ENCODE results near the gene GYS2. TPM values are rescaled to one million over a fixed set of nuclear protein-coding genes. Genes with fewer than 3 reads are reported as not detected.

The GYS2 gene
- total and polyA plus RNA-seq, 3 donors from 2014 or later = not detected

- intact Hi-C loops (cut with DNase I; ENCODE audit: low total_unique reads) = no loop called here
- DNase-seq = no peak
- no peak for TF ChIP-seq CTCF (IDR thresholded peaks at IDR 0.05)
- no peak for TF ChIP-seq POLR2A (IDR thresholded peaks at IDR 0.05)
- H3K27ac ChIP-seq = no peak overlapping the region
- 85 to 91% methylated on average over 4 of the region's 4 CpGs for WGBS, 2 donors
- no peaks in the 10 kb centered on the region for H3K27me3 ChIP-seq
- no peaks in the 10 kb centered on the region for H3K9me3 ChIP-seq
- H3K36me3 ChIP-seq (ENCODE audit: low read depth, missing control alignments) = no peaks in the 10 kb centered on the region
- H3K4me1 ChIP-seq = no peaks in the 10 kb centered on the region
- no peak overlapping the region for H3K4me3 ChIP-seq
These were observed 21.1 kb downstream of the GYS2 start for GRCh38 chr12:21583587-21583986.

DNA sequence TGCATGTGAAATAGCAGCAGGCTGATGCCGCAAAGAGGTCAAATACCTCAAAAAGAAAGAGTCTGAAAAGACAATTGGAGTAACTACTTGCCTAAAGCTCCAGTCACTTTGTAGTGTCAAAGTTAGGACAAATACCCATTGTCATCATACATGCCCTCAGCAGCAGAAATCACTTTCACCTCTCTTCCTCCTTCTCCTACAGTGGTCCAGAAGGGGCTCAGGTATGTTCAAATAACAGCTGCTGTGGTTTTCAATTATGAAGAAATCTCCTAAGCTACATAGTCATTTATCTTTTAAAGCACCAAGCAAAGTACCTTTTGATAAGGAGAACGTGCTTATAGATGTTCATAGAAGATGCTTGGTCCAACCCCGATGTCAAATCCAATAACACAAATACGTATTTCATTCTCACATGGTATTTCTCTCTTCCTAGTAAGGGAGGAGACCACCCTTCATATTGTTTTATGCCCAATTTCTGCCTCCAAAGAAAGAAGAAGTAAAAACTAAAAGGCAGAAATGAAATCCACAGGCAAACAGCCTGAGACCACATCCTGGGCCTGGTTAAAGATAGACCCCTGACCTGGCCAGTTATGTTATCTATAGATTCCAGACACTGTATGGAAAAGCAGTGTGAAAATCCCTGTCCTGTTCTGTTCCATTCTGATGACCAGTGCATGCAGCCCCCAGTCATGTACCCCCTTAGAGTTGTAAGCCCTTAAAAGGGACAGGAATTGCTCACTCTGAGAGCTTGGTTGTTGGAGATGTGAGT lies 23.7 kb downstream of the GYS2 start:
- no peak for DNase-seq
- Histone ChIP-seq H3K4me3 (no peak overlapping the region), H3K9me3 (no peaks in the 10 kb centered on the region), H3K36me3 (ENCODE audit: low read depth, missing control alignments) (no peaks in the 10 kb centered on the region), H3K27me3 (no peaks in the 10 kb centered on the region), H3K4me1 (no peaks in the 10 kb centered on the region), H3K27ac (no peak overlapping the region)
- intact Hi-C loops (cut with DNase I; ENCODE audit: low total_unique reads) = no loop called here
- TF ChIP-seq CTCF (IDR thresholded peaks at IDR 0.05) = no peak
- no peak for TF ChIP-seq POLR2A (IDR thresholded peaks at IDR 0.05)
- 82 to 91% methylated on average over 4 of the region's 4 CpGs for WGBS, 2 donors

- no peak for DNase-seq
- Histone ChIP-seq H3K9me3 (no peaks in the 10 kb centered on the region), H3K4me1 (no peaks in the 10 kb centered on the region), H3K27ac (no peak overlapping the region), H3K27me3 (no peaks in the 10 kb centered on the region), H3K36me3 (ENCODE audit: low read depth, missing control alignments) (no peaks in the 10 kb centered on the region), H3K4me3 (no peak overlapping the region)
- no peak for TF ChIP-seq CTCF (IDR thresholded peaks at IDR 0.05)
- TF ChIP-seq POLR2A (IDR thresholded peaks at IDR 0.05) = no peak
- intact Hi-C loops (cut with DNase I; ENCODE audit: low total_unique reads) = no loop called here
- 94 to 96% methylated on average over 1 of the region's 1 CpG for WGBS, 2 donors
These were observed 27.1 kb downstream of the GYS2 start for GRCh38 chr12:21577516-21577915.

- intact Hi-C loops (cut with DNase I; ENCODE audit: low total_unique reads) = no loop called here
- H3K27ac ChIP-seq = no peak overlapping the region
- no peaks in the 10 kb centered on the region for H3K27me3 ChIP-seq
- no peak for TF ChIP-seq CTCF (IDR thresholded peaks at IDR 0.05)
- no peak for TF ChIP-seq POLR2A (IDR thresholded peaks at IDR 0.05)
- H3K4me3 ChIP-seq = no peak overlapping the region
- no peaks in the 10 kb centered on the region for H3K9me3 ChIP-seq
- DNase-seq = no peak
- H3K36me3 ChIP-seq (ENCODE audit: low read depth, missing control alignments) = no peaks in the 10 kb centered on the region
- no peaks in the 10 kb centered on the region for H3K4me1 ChIP-seq
- 78 to 81% methylated on average over 2 of the region's 2 CpGs for WGBS, 2 donors
These were observed 28.2 kb downstream of the GYS2 start for GRCh38 chr12:21576431-21576830.
